Left hindlimb (tissue), 1 donor: ENCODE results near the gene AGBL3.

ENCODE experiments used
- DNase-seq: peaks from one replicate; pipeline ENCODE4 v3.0.0-alpha.2; 2018

The AGBL3 gene

DNA sequence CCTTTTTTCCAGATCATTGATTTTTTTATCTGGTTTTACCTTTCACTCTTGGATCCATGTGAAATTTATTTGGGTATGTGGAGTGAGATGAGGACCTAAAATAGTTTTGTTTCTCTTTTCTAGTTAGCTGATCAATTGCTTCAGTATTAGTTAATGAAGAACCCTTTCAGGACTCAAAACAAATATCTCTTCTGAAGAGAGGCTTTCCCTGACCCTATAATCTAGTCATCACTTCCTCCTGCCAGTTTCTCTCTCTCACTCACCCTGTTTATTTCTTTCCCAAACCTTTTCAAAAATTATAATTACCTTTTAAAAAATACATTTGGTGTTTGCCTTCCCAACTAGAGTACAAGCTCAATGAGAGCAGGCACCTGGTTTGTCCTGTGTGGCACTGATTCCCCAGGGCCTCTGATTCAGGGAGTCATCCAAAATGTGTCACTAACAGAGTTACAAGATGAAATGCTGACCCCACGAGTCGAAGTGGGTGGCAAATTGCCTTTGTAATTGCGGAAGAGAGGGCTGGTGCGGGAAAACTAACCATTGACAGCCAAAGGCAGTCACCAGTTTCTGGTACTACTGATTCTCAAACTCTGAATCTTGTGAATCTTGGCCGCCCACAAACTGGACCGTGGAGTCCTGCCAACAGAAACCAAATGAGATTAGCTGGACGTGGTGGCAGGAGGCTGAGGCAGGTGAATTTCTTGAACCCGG lies 163.9 kb downstream of the AGBL3 start:
- DNase-seq, result no peak

DNA sequence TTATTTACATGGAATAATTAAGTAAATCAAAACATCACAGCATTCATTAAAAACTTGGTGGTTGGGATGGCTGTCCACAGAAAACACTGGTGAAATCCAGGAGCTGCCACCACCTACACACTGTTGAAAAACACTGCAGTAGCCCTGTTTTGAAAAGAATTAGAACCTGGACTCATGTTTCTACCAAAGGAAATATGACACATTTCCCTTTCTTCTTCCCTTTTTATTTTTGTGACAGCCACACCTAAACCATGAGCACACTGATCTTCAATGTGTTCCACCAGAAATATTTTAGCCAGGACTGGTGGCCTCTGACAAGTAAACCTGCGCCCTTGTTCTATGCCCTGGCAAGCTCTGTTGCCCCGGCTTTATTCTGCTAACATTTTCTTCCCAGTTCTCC lies 164.8 kb downstream of the AGBL3 start:
- DNase-seq, result no peak

DNA sequence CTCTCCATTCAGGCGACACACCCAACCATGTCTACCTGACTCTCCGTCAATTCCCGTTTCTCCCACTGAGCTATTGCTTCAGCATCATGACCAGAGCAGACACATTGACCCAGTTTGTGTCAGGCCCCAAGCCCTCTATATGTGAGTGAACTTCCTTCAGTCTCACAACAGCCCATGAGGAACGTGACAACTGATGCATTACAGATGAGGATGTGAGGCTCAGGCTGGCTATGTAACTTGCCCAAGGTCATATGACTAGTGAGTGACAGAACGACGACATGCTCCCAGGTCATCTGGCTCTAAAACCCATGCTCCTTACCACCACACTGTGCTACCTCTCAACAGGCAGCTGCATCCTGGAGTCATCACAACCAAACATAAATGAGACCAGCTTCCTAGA lies 165.2 kb downstream of the AGBL3 start:
- no peak for DNase-seq

DNA sequence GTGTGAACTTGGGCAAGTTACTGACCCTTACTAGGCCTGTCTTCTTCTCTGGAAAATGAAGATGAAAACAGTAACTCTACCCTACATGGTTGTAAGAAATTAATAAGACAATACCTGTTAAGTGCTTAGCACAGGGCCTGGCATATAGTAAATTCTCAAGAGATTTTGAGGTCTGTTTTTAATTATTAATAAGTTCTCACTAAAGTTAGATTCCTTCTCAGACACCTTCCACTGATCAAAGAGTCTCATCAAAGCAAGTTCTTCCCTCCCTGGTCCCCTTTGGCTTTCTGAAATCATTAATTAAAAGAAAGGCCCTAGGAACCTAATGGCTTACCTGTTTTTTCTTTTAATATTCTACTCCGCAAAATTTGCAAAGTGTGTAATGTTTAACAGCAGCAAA lies 166.1 kb downstream of the AGBL3 start:
- DNase-seq, result no peak

DNA sequence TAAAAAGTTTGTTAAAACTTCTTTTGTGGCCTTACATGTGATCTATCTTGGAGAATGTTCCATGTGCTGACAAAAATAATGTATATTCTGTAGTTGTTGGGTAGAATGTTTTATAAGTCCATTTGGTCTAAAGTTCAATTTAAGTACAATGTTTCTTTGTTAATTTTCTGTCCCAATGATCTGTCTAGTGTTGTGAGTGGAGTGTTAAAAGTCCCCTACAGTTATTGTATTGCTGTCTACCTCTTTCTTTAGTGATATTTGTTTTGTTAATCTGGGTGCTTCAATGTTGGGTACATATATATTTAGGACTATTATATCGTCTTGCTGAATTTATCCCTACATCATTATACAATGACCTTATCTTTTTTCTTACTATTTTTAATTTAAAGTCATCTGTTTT lies 168.4 kb downstream of the AGBL3 start:
- no peak for DNase-seq

DNA sequence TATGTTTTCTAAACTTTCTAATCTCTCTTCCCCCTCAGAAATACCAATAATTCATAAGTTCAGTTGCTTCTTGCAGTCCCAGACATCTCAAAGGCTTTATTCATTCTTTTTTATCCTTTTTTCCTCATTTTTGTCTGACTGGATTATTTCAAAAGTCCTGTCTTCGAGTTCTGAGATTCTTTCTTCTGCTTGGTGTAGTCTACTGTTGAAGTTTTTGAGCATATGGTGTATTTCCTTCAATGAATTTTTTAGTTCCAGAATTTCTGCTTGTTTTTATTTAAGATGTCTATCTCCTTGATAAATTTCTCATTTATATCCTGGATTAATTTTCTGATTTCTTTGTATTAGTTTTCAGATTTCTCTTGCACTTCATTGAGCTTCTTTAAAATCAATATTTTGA lies 170.0 kb downstream of the AGBL3 start:
- DNase-seq, result no peak

DNA sequence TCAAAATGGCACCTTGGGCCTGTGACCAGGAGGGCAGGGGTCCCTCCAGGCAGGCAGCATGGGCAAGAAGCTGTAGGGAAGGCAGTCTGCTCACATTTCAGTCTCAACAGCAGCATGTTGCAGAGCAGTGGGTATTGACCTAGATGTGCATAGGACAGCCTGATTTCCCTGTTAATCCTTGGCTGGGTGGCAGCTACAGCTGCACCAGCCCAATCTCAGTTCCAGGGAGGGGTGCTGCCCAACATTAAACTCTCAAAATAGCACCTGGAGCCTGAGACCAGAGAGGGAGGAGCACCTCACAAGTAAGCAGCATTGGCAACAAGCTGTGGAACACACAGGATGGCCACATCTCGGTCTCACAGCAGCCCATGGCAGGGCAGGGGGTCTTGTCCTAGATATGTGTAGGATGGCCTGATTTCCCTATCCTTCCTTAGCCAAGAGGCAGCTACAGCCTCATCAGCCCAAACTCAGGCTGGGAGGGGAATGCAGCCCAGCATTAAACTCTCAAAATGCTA lies 171.9 kb downstream of the AGBL3 start:
- no peak for DNase-seq

DNA sequence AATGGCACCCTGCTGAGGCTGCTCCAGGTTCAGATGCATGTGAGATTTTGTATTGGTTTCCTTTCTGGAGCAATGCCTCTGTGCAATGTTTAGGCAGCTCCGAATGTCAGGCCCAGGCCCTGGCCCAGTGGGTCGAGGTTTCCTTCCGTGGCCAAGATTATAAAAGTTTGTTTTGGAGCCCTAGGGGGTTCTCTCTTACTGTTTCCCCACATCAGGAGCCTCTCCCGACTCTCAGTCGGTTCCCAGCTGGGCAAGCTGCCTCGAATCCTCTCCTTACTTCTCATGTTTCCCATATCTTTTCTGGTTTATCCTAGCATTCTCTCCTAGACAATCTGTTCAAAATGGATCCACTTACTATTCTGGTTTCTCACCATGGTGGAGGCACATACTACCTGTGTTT lies 172.6 kb downstream of the AGBL3 start:
- DNase-seq, result no peak

DNA sequence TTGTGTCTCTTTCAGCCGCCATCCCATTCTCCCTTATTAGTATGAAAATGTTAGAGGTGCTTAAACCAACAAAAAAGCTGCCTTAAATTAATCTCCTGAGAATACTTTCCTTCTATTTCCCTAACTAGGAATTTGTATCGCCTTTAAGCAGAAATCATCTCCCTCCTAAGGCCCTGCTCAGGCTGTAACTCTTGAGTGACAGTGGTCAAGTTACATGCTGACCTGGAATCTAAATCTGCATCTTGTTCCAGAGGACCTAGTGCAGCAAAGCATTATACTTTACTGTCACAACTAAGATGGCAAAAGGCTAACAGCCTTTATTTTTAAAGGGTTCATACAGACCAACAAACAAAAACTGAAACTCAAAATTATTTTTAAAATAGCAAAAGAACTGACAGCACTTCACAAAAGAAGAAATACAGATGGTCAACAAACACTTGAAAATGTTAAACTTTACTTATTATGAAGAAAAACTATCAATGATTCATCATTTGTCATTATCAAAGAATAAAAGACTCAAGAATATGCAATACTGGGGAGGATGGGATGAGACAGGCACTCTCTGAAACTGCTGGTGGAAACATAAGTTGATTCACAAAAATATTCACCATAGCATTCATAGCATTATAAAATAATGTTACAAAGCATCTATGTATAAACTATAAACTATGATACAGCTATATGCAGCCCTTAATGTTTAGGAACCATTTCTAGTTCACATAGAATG lies 173.2 kb downstream of the AGBL3 start:
- DNase-seq, result no peak

DNA sequence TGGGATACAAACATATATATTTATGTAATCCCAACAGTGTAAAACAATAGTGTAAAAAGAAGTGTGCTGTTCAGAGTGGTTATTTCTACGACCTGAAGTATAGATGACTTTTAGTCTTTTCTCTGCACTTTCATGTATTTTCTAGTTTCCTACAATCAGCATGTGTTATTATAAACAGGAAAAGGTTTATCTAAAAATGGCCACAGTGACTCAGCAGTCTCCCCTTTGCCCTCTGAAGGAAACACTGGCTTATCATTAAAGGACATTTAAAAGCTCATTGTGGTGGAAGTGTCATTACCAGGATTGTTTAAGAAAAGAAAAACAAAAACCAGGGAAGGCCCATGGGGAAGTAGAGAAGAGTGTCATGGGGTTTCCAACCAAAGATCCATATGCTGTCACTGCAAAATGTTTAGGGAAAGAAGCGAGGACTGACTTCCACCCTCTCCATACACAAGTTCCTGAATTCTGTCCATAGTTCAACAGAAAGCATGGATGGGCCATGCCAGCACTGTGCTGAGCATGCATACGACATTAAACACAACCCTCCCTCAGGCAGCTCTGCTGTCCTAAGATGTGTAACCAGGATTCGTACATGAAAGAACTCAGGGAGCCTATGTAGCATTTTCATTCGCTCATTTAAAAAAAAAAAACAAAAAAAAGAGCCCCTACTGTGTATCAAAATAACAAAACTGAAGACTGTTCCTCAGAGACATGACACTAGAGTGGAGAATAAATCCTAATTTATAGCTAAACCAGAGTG lies 174.0 kb downstream of the AGBL3 start:
- no peak for DNase-seq

DNA sequence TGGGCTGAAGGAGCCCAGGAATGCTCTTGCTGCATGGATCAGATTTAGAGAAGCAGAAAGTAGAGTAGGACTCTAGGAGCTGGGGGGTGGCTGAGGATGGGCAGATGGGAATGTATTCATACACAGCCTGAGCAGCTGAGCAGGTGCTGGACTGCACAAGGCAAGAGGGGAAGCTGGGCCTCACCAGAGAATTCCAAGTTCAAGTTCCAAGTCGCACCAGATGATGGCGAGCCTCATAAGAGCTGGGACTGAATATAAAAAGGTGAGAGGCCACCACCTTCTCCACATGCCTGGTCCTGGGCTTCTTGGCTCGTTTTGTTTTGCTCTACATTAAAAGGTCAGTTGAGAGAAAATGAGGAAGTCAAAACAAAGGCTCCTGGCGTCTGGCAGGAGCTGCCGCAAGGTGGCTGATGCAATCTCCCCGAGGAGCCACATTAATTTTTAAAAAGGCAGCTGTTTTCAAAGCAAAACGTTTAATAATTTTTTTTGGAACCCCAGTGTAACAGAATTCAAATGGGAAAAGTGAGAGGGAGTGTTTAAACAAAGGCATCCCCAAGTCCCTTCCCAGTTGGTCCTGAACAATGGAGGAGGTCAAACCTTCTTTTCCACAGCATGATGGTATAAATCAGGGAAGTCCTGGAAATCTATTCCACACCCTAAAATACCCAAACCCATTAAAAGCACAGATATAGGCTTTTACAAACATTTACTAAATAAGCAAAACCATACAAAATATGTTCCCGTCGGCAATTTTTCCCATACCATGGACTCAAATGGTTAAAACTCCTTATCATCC lies 174.7 kb downstream of the AGBL3 start:
- DNase-seq, result no peak

DNA sequence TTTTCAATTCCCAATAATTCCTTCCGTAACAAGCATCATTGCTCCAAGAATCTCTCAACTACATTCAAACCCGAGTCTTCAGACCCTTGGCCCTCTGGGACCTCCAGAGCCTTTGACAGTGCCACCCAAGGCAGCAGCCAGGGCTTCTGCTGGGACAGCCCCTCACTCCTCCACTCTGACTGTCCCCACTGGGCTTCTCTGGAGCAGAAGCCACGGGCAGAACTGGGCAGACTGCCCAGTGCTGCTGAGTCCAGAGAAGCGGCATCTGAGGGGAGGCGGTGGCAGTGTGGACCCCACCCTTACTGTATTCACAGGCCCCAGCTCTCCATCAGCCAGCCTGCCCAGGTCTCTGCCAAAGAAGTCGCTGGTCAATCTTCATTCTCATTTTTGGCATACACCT lies 175.4 kb downstream of the AGBL3 start:
- no peak for DNase-seq

DNA sequence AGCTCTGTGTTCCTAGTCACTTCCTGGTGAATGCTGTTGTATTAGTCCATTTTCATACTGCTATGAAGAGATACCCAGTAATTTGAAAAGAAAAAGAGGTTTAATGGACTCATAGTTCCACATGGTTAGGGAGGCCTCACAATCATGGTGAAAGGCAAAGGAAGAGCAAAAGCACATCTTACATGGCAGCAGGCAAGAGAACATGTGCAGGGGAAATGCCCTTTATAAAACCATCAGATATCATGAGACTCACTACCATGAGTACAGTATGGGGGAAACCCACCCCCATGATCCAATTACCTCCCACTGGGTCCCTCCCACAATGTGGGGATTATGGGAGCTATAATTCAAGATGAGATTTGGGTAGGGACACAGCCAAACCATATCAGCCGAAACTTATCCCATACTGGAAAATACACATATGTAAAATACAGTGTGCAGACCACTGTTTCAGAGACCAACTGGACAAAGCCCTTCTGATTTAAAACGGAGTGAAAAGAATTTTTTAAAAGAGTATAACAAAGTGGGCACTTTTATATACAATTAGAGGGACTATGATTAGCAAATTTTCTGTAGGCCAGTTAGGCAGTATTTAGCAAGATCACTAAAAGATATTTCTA lies 176.2 kb downstream of the AGBL3 start:
- no peak for DNase-seq

DNA sequence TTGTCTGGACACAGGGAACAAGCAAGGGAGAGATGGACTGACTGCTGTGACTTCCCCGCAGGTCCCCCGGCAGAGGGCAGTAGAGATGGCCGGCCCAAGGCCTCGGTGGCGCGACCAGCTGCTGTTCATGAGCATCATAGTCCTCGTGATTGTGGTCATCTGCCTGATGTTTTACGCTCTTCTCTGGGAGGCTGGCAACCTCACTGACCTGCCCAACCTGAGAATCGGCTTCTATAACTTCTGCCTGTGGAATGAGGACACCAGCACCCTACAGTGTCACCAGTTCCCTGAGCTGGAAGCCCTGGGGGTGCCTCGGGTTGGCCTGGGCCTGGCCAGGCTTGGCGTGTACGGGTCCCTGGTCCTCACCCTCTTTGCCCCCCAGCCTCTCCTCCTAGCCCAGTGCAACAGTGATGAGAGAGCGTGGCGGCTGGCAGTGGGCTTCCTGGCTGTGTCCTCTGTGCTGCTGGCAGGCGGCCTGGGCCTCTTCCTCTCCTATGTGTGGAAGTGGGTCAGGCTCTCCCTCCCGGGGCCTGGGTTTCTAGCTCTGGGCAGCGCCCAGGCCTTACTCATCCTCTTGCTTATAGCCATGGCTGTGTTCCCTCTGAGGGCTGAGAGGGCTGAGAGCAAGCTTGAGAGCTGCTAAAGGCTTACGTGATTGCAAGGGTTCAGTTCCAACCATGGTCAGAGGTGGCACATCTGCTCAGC lies 178.2 kb downstream of the AGBL3 start:
- DNase-seq, result no peak

DNA sequence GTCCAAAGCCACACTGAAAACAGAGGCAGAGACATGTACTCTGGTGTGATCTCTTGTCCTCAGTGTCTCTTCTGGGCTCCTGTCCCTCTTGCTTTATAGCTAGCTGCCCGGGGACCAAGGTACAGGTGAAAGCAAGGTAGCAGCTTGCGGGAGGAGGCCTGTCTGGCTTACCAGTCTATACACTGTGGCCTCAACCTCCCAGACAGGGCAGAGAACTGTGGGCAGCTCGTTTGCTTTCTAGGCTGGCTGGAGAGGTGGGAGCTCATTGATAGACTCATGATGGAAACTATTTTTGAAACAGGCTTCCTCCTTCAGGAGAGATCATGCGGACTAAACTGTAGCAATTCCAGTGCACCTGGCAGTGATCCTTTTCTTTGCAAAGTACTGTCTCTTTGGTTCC lies 179.6 kb downstream of the AGBL3 start:
- no peak for DNase-seq

DNA sequence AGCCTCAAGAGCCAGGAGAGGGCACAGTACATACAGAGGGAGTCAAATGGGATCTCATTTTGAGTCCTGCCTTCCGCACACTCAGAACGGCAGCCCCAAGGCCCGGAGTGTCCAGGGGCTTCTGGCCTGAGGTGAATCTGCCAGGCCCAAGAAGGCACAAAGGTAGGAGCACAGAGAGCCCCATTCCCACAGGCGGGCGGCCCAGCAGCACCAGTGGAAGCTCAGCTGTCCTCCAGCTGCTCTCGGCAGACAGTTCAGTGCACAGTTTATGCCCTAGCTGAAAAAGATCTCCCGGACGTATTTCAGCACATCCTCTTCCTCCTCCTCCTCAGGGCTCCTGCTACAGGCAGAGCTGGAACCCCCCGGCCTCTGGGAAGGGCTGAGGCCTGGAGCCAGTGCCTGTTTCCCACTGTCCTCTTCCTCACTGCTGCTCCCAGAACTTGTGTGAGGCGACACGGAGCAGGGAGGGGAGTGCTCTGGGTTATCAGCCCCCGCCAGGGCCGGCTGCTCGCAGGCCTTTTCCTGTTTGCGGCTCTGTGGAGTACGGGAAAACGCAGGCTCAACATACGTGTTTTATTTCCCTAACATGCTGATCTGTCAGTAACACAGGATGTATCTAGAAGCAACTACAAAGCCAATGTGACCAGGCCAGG lies 180.2 kb downstream of the AGBL3 start:
- no peak for DNase-seq

DNA sequence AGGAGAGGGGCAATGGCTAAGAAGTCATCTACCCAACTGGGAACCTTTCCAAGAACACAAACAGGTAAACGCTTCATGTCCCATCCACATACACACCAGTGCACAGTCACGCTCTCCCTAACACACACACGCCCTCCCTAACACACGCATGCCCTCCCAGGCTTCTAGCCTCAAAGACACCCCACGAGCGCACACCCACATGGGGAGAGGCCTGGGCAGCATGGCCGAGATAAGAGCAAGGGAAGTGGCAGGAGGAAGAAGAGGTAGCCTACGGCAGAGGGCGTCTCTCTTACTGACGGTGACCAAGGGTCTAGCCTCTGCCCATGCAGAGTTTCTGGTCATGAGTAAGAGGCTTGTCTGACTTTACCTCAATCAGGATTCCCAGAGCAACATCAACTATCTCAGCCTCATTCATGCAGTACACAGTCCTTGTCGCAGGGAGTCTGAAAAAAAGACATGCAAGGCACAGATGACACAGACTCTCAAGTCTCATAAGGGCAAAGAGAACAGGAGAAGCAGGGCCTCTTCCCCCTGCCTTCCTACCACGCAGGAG lies 181.1 kb downstream of the AGBL3 start:
- DNase-seq, result no peak

DNA sequence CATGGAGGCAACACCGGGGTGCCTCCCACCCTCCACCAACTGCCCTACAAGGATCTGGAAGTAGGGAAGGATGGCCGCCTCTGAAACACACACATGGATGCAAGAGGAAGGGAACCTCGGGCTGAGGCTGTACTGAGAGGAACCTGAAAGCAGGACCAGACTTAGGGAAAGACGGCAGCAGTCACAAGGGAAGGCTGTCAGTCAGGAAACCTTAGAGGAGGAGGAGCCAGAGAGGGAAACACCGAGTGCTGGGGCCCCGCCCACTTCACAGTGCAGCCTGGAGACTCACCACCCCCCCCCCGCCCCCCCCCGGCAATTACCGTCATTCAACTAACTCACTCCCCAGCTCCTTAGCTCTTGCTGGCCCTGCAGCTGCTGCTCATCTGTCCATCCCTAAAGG lies 181.7 kb downstream of the AGBL3 start:
- no peak for DNase-seq

DNA sequence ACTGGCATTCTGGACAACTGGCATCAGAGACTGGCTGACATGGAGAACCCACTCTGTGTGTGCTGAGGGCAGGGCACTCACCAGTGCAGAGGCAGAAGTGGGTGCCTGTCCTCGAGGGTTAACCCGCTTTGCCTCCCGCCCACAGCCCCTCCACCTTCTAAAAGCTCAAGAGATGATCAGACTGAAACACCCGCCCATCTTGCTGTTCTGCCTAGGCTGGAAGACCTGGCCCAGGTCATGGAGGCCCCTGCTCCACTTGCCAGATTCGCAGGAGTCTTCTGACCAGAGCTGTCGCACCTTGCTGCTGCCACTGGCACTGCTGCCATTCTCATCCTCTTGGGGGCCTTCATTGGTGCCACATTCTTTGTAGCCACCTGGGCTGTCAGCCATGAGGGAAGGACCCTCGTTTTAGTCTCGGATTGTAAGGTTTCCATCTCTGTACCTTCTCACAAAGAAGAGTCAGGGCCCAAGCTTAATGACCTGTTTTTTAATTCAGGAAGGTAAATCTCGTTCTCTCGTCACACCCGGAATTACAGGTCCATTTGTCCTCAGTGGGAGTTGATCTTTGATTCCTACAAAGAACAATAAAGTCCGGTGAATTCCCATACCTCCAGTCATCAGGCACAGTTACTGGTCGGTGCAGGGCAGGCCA lies 182.3 kb downstream of the AGBL3 start:
- no peak for DNase-seq
